Hematopoietic multipotent progenitor cell treated with erythropoietin and hydrocortisone succinate and interleukin-3 and kit ligand, for 8 days (in vitro differentiated cells): Measurements from ENCODE around the gene SRSF9.
A peak's percentile ranks its signal among the peaks of the same experiment; 100 is the strongest.
"Not testable (repeated sequence)": the region's sequence is repeated elsewhere in the genome, so short reads cannot be mapped to it uniquely, and the experiment has no call there.

Source experiments
- DNase-seq: peaks from one replicate; pipeline ENCODE4 v3.0.0-alpha.2; 2015

The SRSF9 gene

GRCh38 chr12:120481022-120481767, 11.6 kb upstream of the SRSF9 start:
- peak; percentile 74 for DNase-seq

- DNase-seq = no peak
Observed at GRCh38 chr12:120480211-120480610, 10.7 kb upstream of the SRSF9 start.

- DNase-seq = no peak
Observed at GRCh38 chr12:120479458-120479857, 9.9 kb upstream of the SRSF9 start.

GRCh38 chr12:120475643-120476042, 6.1 kb upstream of the SRSF9 start:
- no peak for DNase-seq

GRCh38 chr12:120474616-120474960, 5.0 kb upstream of the SRSF9 start:
- peak; percentile 44 for DNase-seq

- no peak for DNase-seq
Observed at GRCh38 chr12:120473807-120474615, 4.5 kb upstream of the SRSF9 start.

GRCh38 chr12:120472521-120472920, 3.0 kb upstream of the SRSF9 start:
- no peak for DNase-seq

- no peak for DNase-seq
Observed at GRCh38 chr12:120470150-120470784, 719 bp upstream of the SRSF9 start.

GRCh38 chr12:120468821-120469449, 613 bp downstream of the SRSF9 start:
- no peak for DNase-seq

GRCh38 chr12:120468325-120468820, 1.2 kb downstream of the SRSF9 start:
- peak; percentile 46 for DNase-seq

- no peak for DNase-seq
Observed at GRCh38 chr12:120467439-120467838, 2.1 kb downstream of the SRSF9 start.

- DNase-seq = peak; percentile 73
Observed at GRCh38 chr12:120466560-120467315, 2.8 kb downstream of the SRSF9 start.

- no peak for DNase-seq
Observed at GRCh38 chr12:120465756-120466155, 3.8 kb downstream of the SRSF9 start.

GRCh38 chr12:120463712-120464111, 5.8 kb downstream of the SRSF9 start:
- DNase-seq = no peak

GRCh38 chr12:120462099-120462640, 7.4 kb downstream of the SRSF9 start:
- no peak for DNase-seq

GRCh38 chr12:120460157-120460556, 9.4 kb downstream of the SRSF9 start:
- no peak for DNase-seq

- DNase-seq = peak; percentile 46
Observed at GRCh38 chr12:120457133-120457532, 12.4 kb downstream of the SRSF9 start.

GRCh38 chr12:120455302-120455701, 14.2 kb downstream of the SRSF9 start:
- DNase-seq = no peak

GRCh38 chr12:120453977-120454376, 15.6 kb downstream of the SRSF9 start:
- DNase-seq = peak; percentile 69

- no peak for DNase-seq
Observed at GRCh38 chr12:120453060-120453750, 16.3 kb downstream of the SRSF9 start.

- DNase-seq = not testable (repeated sequence)
Observed at GRCh38 chr12:120452524-120452923, 17.0 kb downstream of the SRSF9 start.
